GM23248 (cell line): ENCODE measurements around the gene AGAP1. TPM values are rescaled to one million over a fixed set of nuclear protein-coding genes. Genes with fewer than 3 reads are reported as not detected.

Experiments
- DNase-seq: peaks from one replicate; pipeline ENCODE4 v3.0.0-alpha.2; 2015
- H2AFZ ChIP-seq: fragments of 200-600 bp; sonication (generic); 2 replicates; pipeline ENCODE4 v1.6.1; 2016; ENCODE audit warnings: antibody characterized with exemption
- H3F3A ChIP-seq: fragments of 200-600 bp; sonication (generic); 2 replicates; pipeline ENCODE4 v1.6.1; 2016; ENCODE audit warnings: mild to moderate bottlenecking, antibody characterized with exemption, mixed run types; ENCODE audit not compliant: insufficient read depth
- H3K27ac ChIP-seq: fragments of 200-600 bp; sonication (generic); 2 replicates; pipeline ENCODE4 v1.5.1; 2016; ENCODE audit warnings: mild to moderate bottlenecking
- H3K27me3 ChIP-seq: fragments of 200-600 bp; sonication (generic); replicated peaks from 2 replicates; pipeline ENCODE4 v1.6.1; 2016; ENCODE audit warnings: mild to moderate bottlenecking; ENCODE audit not compliant: insufficient read depth
- H3K36me3 ChIP-seq: fragments of 200-600 bp; sonication (generic); 2 replicates; pipeline ENCODE4 v1.6.1; 2016; ENCODE audit warnings: low read depth, mild to moderate bottlenecking
- H3K4me1 ChIP-seq: fragments of 200-600 bp; sonication (generic); 2 replicates; pipeline ENCODE4 v1.6.1; 2016; ENCODE audit warnings: mild to moderate bottlenecking; ENCODE audit not compliant: insufficient read depth
- H3K4me2 ChIP-seq: fragments of 200-600 bp; sonication (generic); one replicate; pipeline ENCODE4 v1.6.1; 2016; ENCODE audit warnings: mild to moderate bottlenecking; ENCODE audit not compliant: unreplicated experiment
- H3K4me3 ChIP-seq: fragments of 200-600 bp; sonication (generic); 2 replicates; pipeline ENCODE4 v1.5.1; 2016; ENCODE audit warnings: mild to moderate bottlenecking
- H3K79me2 ChIP-seq: fragments of 200-600 bp; sonication (generic); 2 replicates; pipeline ENCODE4 v1.6.1; 2016; ENCODE audit warnings: mild to moderate bottlenecking; ENCODE audit not compliant: insufficient read depth
- H3K9ac ChIP-seq: fragments of 200-600 bp; sonication (generic); 2 replicates; pipeline ENCODE4 v1.6.1; 2016; ENCODE audit warnings: mild to moderate bottlenecking
- H3K9me2 ChIP-seq: fragments of 200-600 bp; sonication (generic); 2 replicates; pipeline ENCODE4 v1.6.1; 2016; ENCODE audit warnings: mixed run types, mild to moderate bottlenecking, moderate library complexity; ENCODE audit not compliant: insufficient read depth
- H3K9me3 ChIP-seq: fragments of 200-600 bp; sonication (generic); one replicate; pipeline ENCODE4 v1.6.1; 2017; ENCODE audit warnings: low read depth
- H4K20me1 ChIP-seq: fragments of 200-600 bp; sonication (generic); 2 replicates; pipeline ENCODE4 v1.6.0; 2016; ENCODE audit not compliant: insufficient read depth
- EZH2 ChIP-seq: fragments of 200-600 bp; sonication (generic); IDR thresholded peaks from 2 replicates; pipeline ENCODE4 v1.6.1; 2018; ENCODE audit warnings: antibody characterized with exemption, mild to moderate bottlenecking; ENCODE audit not compliant: insufficient read depth, poor library complexity, severe bottlenecking
- EZH2phosphoT487 ChIP-seq: fragments of 200-600 bp; sonication (generic); IDR thresholded peaks from 2 replicates; pipeline ENCODE4 v1.6.1; 2018; ENCODE audit warnings: antibody characterized with exemption, moderate library complexity, mild to moderate bottlenecking, low read depth; ENCODE audit not compliant: insufficient read depth
- WGBS, 2 experiments: methylation state at CpG; one replicate each; pipeline ENCODE4 v1.1.6; 2015 to 2017; ENCODE audit warnings: low lambda C conversion rate in 2 of 2, low coverage in 1 of 2; ENCODE audit errors: missing lambda C conversion rate in 2 of 2; 5-methylcytosine and 5-hydroxymethylcytosine counted together
- in situ Hi-C: fragments of 300-500 bp; cut with MboI; formaldehyde crosslinking; loops from 2 replicates; pipeline ENCODE4 v1.15.0; 2020
- polyA plus RNA-seq: library from polyadenylated mRNA; unstranded; fragments of >200 nt; fragmentation: Nextera tagmentation; extraction: Ambion mirVana; gene quantifications from 2 replicates; pipeline ENCODE4 v1.2.1, GENCODE V29; 2016
- total RNA-seq: library from RNA; depleted of rRNA; stranded (reverse); fragments of >200 nt; shearing (Covaris generic); gene quantifications from 2 replicates; pipeline ENCODE4 v1.2.3, GENCODE V29; 2014

AGAP1 gene
- total and polyA plus RNA-seq, 2 experiments from 2014 or later: 2.2 to 9.9 TPM

DNA sequence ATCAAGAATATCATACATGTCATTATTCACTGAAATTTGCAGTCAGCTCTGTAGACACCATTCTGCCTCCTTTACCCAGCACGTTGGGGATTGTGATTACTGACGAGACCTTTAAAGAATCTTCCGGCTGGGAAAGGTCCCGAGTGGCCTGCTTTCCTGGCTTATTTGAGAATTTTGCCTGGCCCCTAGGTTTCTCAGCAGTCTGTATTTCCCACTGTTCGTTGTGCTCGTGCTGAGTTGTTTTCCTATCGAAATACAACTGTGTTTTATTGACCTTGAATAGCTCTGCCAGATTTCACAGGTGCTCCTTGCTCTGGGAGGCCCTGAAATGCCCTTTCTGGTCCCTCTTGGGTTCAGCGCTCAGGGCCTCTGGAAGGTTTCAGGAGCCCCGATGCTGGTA lies 94.9 kb downstream of the AGAP1 start:
- H3K4me3 ChIP-seq: no peak overlapping the region
- no peak overlapping the region for H3K27ac ChIP-seq
- no peak overlapping the region for H3K9ac ChIP-seq
- no peak for DNase-seq
- 84 to 87% methylated on average over 9 of the region's 9 CpGs for WGBS, 2 experiments
- no peaks in the 10 kb centered on the region for H3K9me2 ChIP-seq
- no peaks in the 10 kb centered on the region for H3K9me3 ChIP-seq
- H3F3A ChIP-seq: no peaks in the 10 kb centered on the region
- peaks cover 65% of the 10 kb centered on the region for H3K79me2 ChIP-seq
- TF ChIP-seq EZH2phosphoT487 (no peak), EZH2 (no peak)
- no peak overlapping the region for H2AFZ ChIP-seq
- no peaks in the 10 kb centered on the region for H3K36me3 ChIP-seq
- no peak overlapping the region for H3K4me2 ChIP-seq
- H4K20me1 ChIP-seq: no peaks in the 10 kb centered on the region
- H3K27me3 ChIP-seq: no peaks in the 10 kb centered on the region
- H3K4me1 ChIP-seq: no peaks in the 10 kb centered on the region
- in situ Hi-C loops: no loop called here

DNA sequence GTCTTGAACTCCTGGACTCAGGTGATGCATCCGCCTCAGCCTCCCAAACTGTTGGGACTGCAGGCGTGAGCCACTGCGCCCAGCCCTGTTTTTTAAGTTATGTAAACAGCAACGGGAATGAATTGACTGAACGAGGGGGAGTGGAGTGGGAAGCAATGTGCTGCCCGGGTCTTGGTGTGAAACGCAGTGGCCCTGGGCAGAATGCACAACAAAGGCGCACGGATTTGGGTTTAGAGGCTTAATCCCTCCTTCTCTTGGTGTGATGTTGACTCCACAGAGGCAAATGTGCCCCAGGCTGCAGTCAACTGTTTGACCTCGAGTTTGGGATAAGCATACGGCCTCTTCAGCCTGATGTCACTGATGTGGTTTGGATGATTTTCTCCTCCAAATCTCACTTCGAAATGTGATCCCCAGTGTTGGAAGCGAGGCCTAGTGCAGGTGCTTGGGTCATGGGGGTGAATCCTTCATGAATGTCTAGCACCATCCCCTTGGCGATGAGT lies 97.4 kb downstream of the AGAP1 start:
- H3K9me2 ChIP-seq: no peaks in the 10 kb centered on the region
- no peaks in the 10 kb centered on the region for H3K4me1 ChIP-seq
- WGBS, 2 experiments: 93 to 95% methylated on average over 14 of the region's 14 CpGs
- in situ Hi-C loops: loop anchor here (5.0 kb wide), 1 partner anchor 454 kb away; no protein-coding TSS in a partner anchor
- H2AFZ ChIP-seq: no peak overlapping the region
- H4K20me1 ChIP-seq: no peaks in the 10 kb centered on the region
- H3K79me2 ChIP-seq: peaks cover 51% of the 10 kb centered on the region
- H3K4me2 ChIP-seq: no peak overlapping the region
- H3F3A ChIP-seq: no peaks in the 10 kb centered on the region
- no peaks in the 10 kb centered on the region for H3K9me3 ChIP-seq
- no peak for TF ChIP-seq EZH2phosphoT487
- no peak for TF ChIP-seq EZH2
- no peak for DNase-seq
- H3K4me3 ChIP-seq: no peak overlapping the region
- no peak overlapping the region for H3K9ac ChIP-seq
- no peak overlapping the region for H3K27ac ChIP-seq
- H3K36me3 ChIP-seq: no peaks in the 10 kb centered on the region
- no peaks in the 10 kb centered on the region for H3K27me3 ChIP-seq

- peaks cover 52% of the 10 kb centered on the region; the same call in 1 of the 2 replicates for H3K79me2 ChIP-seq
- no peak overlapping the region for H3K4me3 ChIP-seq
- H2AFZ ChIP-seq: no peak overlapping the region
- H3K9me2 ChIP-seq: no peaks in the 10 kb centered on the region
- no peaks in the 10 kb centered on the region for H3K27me3 ChIP-seq
- no peaks in the 10 kb centered on the region for H4K20me1 ChIP-seq
- TF ChIP-seq EZH2: no peak
- TF ChIP-seq EZH2phosphoT487: no peak
- H3K4me1 ChIP-seq: no peaks in the 10 kb centered on the region
- H3K27ac ChIP-seq: no peak overlapping the region
- in situ Hi-C loops: loop anchor here (5.0 kb wide), 1 partner anchor 455 kb away; no protein-coding TSS in a partner anchor
- no peaks in the 10 kb centered on the region for H3K9me3 ChIP-seq
- WGBS, 2 experiments: 91% methylated on average over 5 of the region's 5 CpGs
- DNase-seq: no peak
- H3K9ac ChIP-seq: no peak overlapping the region
- H3F3A ChIP-seq: no peaks in the 10 kb centered on the region
- H3K4me2 ChIP-seq: no peak overlapping the region
- no peaks in the 10 kb centered on the region for H3K36me3 ChIP-seq
Measured at GRCh38 chr2:235591921-235592320, 98.1 kb downstream of the AGAP1 start.

DNA sequence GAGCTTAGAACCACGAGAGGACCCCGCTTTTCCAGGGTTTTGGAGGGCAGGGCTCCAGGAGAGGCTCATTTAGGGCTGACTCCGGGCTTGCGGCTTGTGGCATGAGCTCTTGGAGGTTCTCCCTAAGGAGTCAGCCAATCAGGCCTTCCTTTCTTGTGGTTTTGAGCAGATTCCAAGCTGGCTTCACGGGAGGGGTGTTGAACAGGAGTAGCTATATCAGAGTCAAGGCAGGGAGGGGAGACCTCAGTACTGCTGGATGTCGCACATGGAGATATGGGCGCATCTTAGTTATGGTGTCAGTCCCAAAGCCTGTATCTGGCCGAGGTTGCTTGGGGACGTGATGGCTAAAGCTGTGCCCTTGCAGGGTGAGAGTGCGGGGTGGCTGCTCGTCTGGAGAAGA lies 98.6 kb downstream of the AGAP1 start:
- Histone ChIP-seq H3K4me3 (no peak overlapping the region), H3K79me2 (peaks cover 49% of the 10 kb centered on the region; the same call in 1 of the 2 replicates), H2AFZ (no peak overlapping the region), H3K9me3 (no peaks in the 10 kb centered on the region), H3K9ac (no peak overlapping the region), H3F3A (no peaks in the 10 kb centered on the region), H3K27ac (no peak overlapping the region), H4K20me1 (no peaks in the 10 kb centered on the region), H3K4me1 (no peaks in the 10 kb centered on the region), H3K4me2 (no peak overlapping the region), H3K27me3 (no peaks in the 10 kb centered on the region), H3K9me2 (no peaks in the 10 kb centered on the region), H3K36me3 (no peaks in the 10 kb centered on the region)
- DNase-seq: no peak
- TF ChIP-seq EZH2phosphoT487: no peak
- TF ChIP-seq EZH2: no peak
- in situ Hi-C loops: loop anchor here (5.0 kb wide), 1 partner anchor 455 kb away; no protein-coding TSS in a partner anchor
- WGBS, 2 experiments: 80 to 83% methylated on average over 11 of the region's 11 CpGs

DNA sequence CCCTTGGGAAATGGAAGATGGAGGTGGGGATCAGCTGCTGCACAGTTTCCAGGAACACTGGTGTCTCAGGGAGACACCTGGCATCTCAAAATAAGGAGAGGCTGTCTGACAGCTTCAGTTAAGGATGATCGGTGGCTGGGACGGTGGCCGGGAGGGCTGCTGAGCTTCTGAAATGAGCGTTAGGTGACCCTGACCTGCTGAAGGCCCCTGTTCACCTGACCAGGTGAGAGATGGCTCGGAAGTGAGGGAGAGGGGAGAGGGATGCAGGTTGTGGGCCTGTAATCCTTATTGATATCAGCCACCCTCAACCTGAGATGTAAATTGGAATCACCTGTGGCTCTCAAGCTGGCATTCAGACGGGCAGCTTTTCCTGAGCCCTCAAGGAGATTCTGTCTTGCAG lies 99.0 kb downstream of the AGAP1 start:
- H3K9me3 ChIP-seq: no peaks in the 10 kb centered on the region
- H3K27ac ChIP-seq: no peak overlapping the region
- peaks cover 45% of the 10 kb centered on the region; the same call in 1 of the 2 replicates for H3K79me2 ChIP-seq
- no peaks in the 10 kb centered on the region for H3K9me2 ChIP-seq
- no peak overlapping the region for H3K9ac ChIP-seq
- no peaks in the 10 kb centered on the region for H4K20me1 ChIP-seq
- no peak for DNase-seq
- H3K4me2 ChIP-seq: no peak overlapping the region
- TF ChIP-seq EZH2: no peak
- TF ChIP-seq EZH2phosphoT487: no peak
- no peaks in the 10 kb centered on the region for H3K4me1 ChIP-seq
- H3F3A ChIP-seq: no peaks in the 10 kb centered on the region
- whole genome bisulfite sequencing, 2 experiments: 90 to 92% methylated on average over 6 of the region's 6 CpGs
- in situ Hi-C loops: loop anchor here (5.0 kb wide), 1 partner anchor 456 kb away; no protein-coding TSS in a partner anchor
- no peaks in the 10 kb centered on the region for H3K27me3 ChIP-seq
- no peaks in the 10 kb centered on the region for H3K36me3 ChIP-seq
- H2AFZ ChIP-seq: no peak overlapping the region
- H3K4me3 ChIP-seq: no peak overlapping the region
